ENCODE data around the gene C14orf180.
A peak's percentile ranks its signal among the peaks of the same experiment; 100 is the strongest.

C14orf180 gene

GRCh38 chr14:104593710-104594136 lies 14.2 kb downstream of the C14orf180 start:
- no peak for DNase-seq (ENCODE audit: low read depth, low spot score)

DNA sequence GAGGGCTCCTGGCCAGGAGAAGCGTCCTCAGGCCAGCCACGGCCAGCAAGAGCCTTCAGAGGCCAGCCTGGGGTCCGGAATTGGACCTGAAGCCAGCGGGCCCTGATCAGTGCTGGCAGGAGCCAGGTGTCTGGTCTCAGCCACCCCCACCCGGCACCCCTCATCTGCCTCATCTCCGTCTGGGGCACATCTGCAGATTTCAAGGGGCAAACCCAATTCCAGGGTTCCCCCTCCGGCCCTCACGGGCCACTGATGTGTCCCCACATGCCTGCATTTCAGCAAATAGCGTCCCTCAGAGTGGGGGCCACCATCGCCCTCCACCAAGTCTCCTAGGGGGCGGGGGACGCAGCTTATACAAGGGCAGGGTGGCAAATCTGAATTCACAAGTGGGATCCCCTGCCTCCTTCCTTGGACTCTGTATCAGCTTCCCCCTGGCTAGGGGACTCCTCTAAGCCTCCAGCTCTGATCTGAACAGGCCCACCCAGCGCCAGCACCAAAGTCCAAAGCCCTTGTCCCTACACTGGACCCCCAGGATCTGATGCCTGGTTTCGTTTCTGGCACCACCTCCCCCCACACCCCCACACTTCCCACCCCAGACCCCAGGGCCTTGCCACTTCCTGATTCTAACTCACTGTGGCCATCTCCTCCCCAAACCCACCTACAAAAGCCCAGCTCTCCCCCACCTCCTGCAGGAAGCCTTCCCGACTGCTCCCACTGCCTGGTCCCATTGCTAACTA lies 14.9 kb downstream of the C14orf180 start:
- DNase-seq (ENCODE audit: low read depth, low spot score) = no peak

DNA sequence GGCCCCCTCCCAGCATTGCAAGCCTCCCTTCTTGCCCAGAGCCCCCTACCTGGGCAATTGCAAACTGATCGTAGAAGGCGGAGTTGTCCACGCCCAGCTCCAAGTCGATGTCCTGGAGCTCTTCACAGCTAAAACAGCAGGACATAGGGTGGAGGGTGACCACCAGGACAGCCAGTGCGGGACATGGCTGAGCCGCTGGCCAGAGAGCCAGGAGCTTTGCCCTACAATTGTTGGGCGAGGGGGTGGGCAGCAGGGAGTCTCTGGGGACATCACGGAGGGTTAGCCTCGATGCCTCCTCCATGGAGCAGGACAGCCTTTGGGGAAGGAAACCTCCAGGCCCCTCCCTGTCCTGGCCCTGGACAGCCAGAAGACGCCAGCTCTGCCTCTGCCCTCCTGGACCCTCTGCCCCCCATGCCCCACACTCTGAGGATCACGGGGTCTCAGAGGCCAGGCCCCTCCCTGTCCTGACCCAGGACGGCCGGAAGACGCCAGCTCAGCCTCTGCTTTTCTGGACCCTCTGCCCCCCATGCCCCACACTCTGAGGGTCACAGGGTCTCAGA lies 15.6 kb downstream of the C14orf180 start:
- DNase-seq (ENCODE audit: low read depth, low spot score) = no peak

DNA sequence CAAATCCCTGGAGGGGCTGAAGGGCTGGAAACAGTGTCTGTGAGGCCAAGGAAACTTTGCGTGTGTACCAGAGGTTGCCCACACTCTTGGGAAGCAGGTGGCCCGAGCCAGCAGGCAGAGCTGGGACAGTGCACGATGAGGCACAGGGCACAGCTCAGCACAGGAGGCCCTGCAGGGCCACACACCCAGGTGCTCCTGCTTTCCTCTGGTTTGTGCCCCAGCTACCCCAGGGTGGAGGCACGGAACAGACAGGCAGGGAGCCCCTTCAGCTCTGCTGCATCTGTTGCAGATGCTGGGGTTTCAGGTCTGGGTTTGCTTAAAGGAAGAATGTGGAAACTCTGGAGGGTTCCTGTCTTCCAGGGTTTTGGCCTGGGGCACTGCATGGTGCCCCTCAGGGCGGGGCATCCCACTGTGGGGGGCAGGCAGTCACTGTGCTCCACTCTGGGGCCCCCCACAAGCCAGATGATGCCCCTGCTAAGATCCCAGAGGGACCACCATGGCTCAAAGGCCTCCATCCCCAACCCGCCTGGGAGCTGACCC lies 16.4 kb downstream of the C14orf180 start:
- no peak for DNase-seq (ENCODE audit: low read depth, low spot score)

DNA sequence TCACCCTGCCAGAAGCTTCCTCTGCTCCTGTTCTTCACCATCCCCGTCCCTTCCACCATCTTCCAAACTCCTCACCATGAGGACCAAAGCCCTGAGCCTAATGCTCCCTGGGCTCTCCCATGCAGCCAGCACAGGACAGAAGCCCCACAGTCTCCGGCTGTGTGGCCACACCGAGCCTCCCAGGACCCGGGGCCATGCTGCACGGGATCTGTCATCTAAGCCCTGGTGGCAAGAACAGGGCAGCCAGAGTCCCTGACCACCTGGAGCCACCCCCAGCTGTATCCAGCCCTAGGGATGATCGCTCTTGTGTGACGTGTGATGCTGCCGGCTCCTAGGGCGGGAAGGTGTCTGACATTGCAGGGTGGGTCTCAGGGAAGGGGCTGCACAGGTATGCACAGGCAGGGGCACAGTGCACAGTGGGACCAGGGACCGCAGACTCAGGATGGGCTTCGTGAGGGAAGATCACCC lies 16.9 kb downstream of the C14orf180 start:
- DNase-seq (ENCODE audit: low read depth, low spot score) = no peak

- DNase-seq (ENCODE audit: low read depth, low spot score) = no peak
These were observed 17.4 kb downstream of the C14orf180 start for GRCh38 chr14:104596927-104597351.

DNA sequence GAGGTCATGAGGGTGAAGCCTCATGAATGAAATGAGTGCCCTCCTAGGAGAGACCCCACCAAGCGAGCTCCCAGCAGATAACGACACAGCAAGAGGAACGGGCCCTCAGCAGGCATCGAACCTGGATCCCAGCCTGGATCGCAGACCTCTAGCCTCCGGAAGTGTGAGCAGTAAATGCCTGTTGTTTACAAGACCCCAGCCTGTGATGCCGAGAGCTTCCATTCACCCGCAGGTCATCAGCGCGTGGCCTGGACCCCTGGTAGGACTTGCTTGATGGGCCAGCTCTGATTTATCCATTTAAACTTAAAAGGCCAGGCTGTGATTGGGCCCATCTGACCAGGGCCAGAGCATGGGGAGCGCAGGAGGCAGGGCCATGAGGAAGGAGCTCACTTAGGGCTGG lies 18.0 kb downstream of the C14orf180 start:
- DNase-seq (ENCODE audit: low read depth, low spot score) = no peak

GRCh38 chr14:104598039-104598909 lies 18.7 kb downstream of the C14orf180 start:
- no peak for DNase-seq (ENCODE audit: low read depth, low spot score)

DNA sequence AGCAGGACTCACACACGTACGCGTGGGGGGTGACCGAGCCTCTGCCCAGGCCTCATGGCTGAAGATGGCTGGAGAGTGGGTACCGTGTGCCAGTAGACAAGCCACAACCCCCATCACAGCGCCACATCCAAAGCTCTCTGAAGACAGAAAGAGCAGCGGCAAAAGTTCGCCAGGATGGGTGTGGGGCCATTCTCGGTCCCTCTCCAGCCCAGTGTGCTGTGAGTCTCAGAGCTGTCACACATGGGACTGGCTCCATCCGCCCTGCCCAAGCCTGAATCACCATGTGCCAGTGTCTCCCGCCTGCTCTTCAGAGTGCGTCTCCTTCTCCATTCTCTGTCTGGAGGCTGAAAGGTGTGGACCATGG lies 19.3 kb downstream of the C14orf180 start:
- no peak for DNase-seq (ENCODE audit: low read depth, low spot score)

- no peak for DNase-seq (ENCODE audit: low read depth, low spot score)
These were observed 19.9 kb downstream of the C14orf180 start for GRCh38 chr14:104599446-104599845.

DNA sequence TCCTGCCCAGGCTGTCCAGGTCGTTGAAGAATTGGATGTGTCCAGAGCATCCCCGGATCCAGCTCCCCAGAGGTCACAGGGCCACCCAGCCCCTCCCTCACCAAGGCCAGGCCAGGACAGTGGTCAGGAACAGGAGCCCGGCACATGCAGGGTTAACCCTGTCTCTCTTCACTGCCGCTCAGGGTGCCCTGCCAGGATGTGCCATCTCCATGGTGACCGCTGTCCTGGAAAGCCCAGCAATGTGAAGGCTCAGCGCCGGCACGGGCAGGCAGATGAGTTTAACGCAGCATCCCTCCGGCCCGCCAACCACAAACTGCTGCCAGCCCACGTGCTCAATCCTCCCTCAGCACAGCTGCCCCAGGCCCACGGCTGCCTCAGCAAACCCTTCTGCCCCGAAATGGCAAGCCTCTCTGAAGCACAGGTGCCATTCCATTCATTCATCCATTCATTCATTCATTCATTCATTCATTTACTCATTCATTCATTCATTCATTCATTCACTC lies 20.6 kb downstream of the C14orf180 start:
- DNase-seq (ENCODE audit: low read depth, low spot score) = no peak

GRCh38 chr14:104600805-104601204 lies 21.2 kb downstream of the C14orf180 start:
- DNase-seq (ENCODE audit: low read depth, low spot score) = no peak

- no peak for DNase-seq (ENCODE audit: low read depth, low spot score)
These were observed 22.2 kb downstream of the C14orf180 start for GRCh38 chr14:104601786-104602185.

- DNase-seq (ENCODE audit: low read depth, low spot score) = no peak
These were observed 22.9 kb downstream of the C14orf180 start for GRCh38 chr14:104602315-104602932.

DNA sequence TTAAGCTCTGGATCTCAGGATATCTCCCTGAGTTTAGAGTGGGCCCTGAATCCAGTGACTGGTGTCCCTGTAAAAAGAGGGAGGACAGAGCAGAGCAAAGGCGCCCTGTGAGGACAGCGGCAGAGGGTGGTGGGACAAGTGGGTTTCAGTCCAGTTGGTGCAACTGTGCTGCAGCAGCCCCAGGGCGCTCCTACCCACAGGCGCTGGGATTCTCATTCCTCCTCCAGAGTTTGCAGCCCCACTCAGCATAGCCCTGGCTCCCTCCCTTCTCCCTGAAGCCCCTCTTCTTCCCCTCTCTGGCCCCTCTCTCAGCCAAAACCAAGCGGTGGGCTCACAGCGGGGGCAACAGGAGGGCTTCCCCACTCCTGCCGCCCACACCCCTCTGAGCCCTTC lies 23.4 kb downstream of the C14orf180 start:
- DNase-seq (ENCODE audit: low read depth, low spot score) = no peak

DNA sequence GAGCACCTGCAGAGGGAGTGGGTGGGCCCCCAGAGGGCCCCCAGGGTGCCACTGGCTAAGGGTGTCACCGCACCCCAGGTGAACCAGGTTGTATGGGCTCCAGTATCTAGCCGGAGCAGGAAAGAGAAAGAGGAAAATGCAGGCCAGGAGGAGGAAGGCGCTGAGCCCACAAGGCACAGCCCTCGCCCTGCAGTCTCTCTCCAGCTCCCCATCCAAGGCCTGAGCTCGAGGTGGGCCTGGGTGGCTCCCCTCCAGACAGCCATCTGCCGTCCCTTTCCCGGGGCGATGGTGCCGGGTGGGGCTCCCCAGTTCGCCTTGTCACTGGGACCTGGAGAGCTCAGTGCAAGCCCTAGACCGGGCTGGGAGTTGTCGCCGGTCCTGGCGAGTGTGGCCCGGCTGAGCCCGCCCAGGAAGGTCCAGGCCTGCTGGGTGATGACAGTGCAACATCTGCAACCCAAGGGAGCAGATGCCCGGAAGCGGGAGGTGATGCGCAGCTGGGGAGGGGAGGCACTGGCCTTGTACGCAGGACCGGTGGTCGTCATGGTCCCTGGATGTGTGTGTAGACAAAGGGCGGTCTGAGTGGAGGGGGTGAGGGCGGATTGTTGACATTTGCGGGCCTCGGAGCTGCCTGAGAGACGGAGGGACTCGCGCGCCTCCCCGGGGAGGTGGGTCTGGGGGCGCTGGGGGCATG lies 24.3 kb downstream of the C14orf180 start:
- no peak for DNase-seq (ENCODE audit: low read depth, low spot score)

GRCh38 chr14:104604458-104605449 lies 25.2 kb downstream of the C14orf180 start, which contains the start of gene TMEM179:
Gene TMEM179, minus strand, starts transcription at chr14:104604772. Its CDS starts 31 bp downstream, at chr14:104604741.
- peak; percentile 68 for DNase-seq (ENCODE audit: low read depth, low spot score)

DNA sequence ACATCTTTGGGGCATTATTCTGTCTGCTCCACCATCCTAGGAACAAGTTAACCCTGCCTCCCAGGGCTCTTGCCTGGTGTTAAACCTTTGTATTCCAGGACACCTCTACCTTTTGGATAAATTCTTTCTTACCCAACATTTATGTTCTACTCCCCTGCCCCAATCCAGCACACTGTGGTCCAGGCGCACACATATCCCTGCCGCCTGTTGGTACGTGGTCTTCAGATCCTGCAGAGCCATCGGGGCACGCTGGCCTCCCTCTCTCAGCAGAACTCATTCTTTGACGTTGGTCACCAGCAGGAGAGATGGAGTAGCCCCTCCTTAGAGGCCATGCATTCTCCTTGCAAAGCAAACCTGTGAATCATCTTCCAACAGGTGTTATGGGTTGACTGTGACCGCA lies 30.1 kb downstream of the C14orf180 start:
- no peak for DNase-seq (ENCODE audit: low read depth, low spot score)

- DNase-seq (ENCODE audit: low read depth, low spot score) = no peak
These were observed 31.3 kb downstream of the C14orf180 start for GRCh38 chr14:104610749-104611310.

Data from astrocyte of the hippocampus (primary cell).